Neural cell (in vitro differentiated cells): ENCODE data around the gene COL1A1. TPM values are rescaled to one million over a fixed set of nuclear protein-coding genes. Genes with fewer than 3 reads are reported as not detected.

Experiments
- H2AFZ ChIP-seq: fragments of 200-600, 300-800 bp; sonication (generic), shearing (Covaris generic); 2 replicates; pipeline ENCODE4 v1.6.0; 2014; ENCODE audit warnings: low read depth, mild to moderate bottlenecking, antibody characterized with exemption, low read length, moderate library complexity
- H3F3A ChIP-seq: fragments of 200-600 bp; shearing (Covaris generic); 2 replicates; pipeline ENCODE4 v1.6.1; 2016; ENCODE audit warnings: mild to moderate bottlenecking, moderate library complexity, mixed read lengths, antibody characterized with exemption, low read length; ENCODE audit not compliant: insufficient read depth, poor library complexity, severe bottlenecking
- H3K27ac ChIP-seq: fragments of 200-600, 300-800 bp; sonication (generic), shearing (Covaris generic); 2 replicates; pipeline ENCODE4 v1.5.1; 2014; ENCODE audit warnings: mild to moderate bottlenecking, low read length, moderate library complexity
- H3K27me3 ChIP-seq: fragments of 300-800, 200-600 bp; sonication (generic), shearing (Covaris generic); 2 replicates; pipeline ENCODE4 v1.6.0; 2014; ENCODE audit warnings: mild to moderate bottlenecking, low read depth, low read length, moderate library complexity; ENCODE audit not compliant: insufficient read depth
- H3K36me3 ChIP-seq: fragments of 300-800, 200-600 bp; sonication (generic), shearing (Covaris generic); 2 replicates; pipeline ENCODE4 v1.5.1; 2014; ENCODE audit warnings: mild to moderate bottlenecking, antibody characterized with exemption, low read length, moderate library complexity; ENCODE audit not compliant: insufficient read depth
- H3K4me2 ChIP-seq: fragments of 300-800, 200-600 bp; sonication (generic), shearing (Covaris generic); 2 replicates; pipeline ENCODE4 v1.6.0; 2014; ENCODE audit warnings: mild to moderate bottlenecking, low read length
- H3K4me3 ChIP-seq: fragments of 300-800, 200-600 bp; sonication (generic), shearing (Covaris generic); 2 replicates; pipeline ENCODE4 v1.5.1; 2014; ENCODE audit warnings: mild to moderate bottlenecking, low read length, moderate library complexity
- H3K79me2 ChIP-seq: fragments of 200-600 bp; shearing (Covaris generic); replicated peaks from 2 replicates; pipeline ENCODE4 v1.6.0; 2014; ENCODE audit warnings: mild to moderate bottlenecking, low read length, moderate library complexity; ENCODE audit not compliant: insufficient read depth
- H3K9ac ChIP-seq: fragments of 300-800, 200-600 bp; sonication (generic), shearing (Covaris generic); 2 replicates; pipeline ENCODE4 v1.6.1; 2016; ENCODE audit warnings: mild to moderate bottlenecking, low read length, mixed read lengths
- H3K9me2 ChIP-seq: fragments of 200-600 bp; shearing (Covaris generic); 2 replicates; pipeline ENCODE4 v1.6.1; 2016; ENCODE audit warnings: mild to moderate bottlenecking, low read length, mixed read lengths; ENCODE audit not compliant: insufficient read depth
- H3K9me3 ChIP-seq: fragments of 200-600, 300-800 bp; sonication (generic), shearing (Covaris generic); 2 replicates; pipeline ENCODE4 v1.6.1; 2016; ENCODE audit warnings: mild to moderate bottlenecking, mixed run types, low read length, moderate library complexity, mixed read lengths
- H4K20me1 ChIP-seq: fragments of 200-600 bp; shearing (Covaris generic); 2 replicates; pipeline ENCODE4 v1.6.1; 2016; ENCODE audit warnings: mild to moderate bottlenecking, mixed run types; ENCODE audit not compliant: insufficient read depth
- CTCF ChIP-seq: fragments of 450-650 bp; IDR thresholded peaks from 2 replicates; pipeline ENCODE4 v1.5.1; 2014; ENCODE audit warnings: antibody characterized with exemption, mild to moderate bottlenecking, moderate library complexity; ENCODE audit not compliant: poor library complexity, severe bottlenecking
- EP300 ChIP-seq: fragments of 450-650 bp; conservative IDR thresholded peaks from 2 replicates; pipeline ENCODE4 v1.6.1; 2014; ENCODE audit warnings: antibody characterized with exemption, mild to moderate bottlenecking, moderate library complexity; ENCODE audit not compliant: poor library complexity, severe bottlenecking
- EZH2 ChIP-seq: fragments of 200-600, 300-800 bp; shearing (Covaris generic), sonication (generic); IDR thresholded peaks from 2 replicates; pipeline ENCODE4 v1.6.1; 2014; ENCODE audit warnings: antibody characterized with exemption, low read length, borderline replicate concordance, mild to moderate bottlenecking; ENCODE audit not compliant: insufficient read depth, poor library complexity, severe bottlenecking
- MXI1 ChIP-seq: fragments of 450-650 bp; conservative IDR thresholded peaks from 2 replicates; pipeline ENCODE4 v1.6.1; 2014; ENCODE audit warnings: antibody characterized with exemption, mild to moderate bottlenecking; ENCODE audit not compliant: poor library complexity, severe bottlenecking
- POLR2AphosphoS5 ChIP-seq: IDR thresholded peaks from 2 replicates; pipeline ENCODE4 v1.6.1; 2012
- RAD21 ChIP-seq: fragments of 450-650 bp; conservative IDR thresholded peaks from 2 replicates; pipeline ENCODE4 v1.6.1; 2014; ENCODE audit warnings: antibody characterized with exemption, mild to moderate bottlenecking, moderate library complexity
- REST ChIP-seq: IDR thresholded peaks from 2 replicates; pipeline ENCODE4 v1.6.1; 2012; ENCODE audit warnings: borderline replicate concordance
- SMC3 ChIP-seq: fragments of 450-650 bp; conservative IDR thresholded peaks from 2 replicates; pipeline ENCODE4 v1.6.1; 2014; ENCODE audit warnings: antibody characterized with exemption, mild to moderate bottlenecking, moderate library complexity; ENCODE audit not compliant: poor library complexity
- TAF1 ChIP-seq: IDR thresholded peaks from 2 replicates; pipeline ENCODE4 v1.6.1; 2012; ENCODE audit warnings: low read depth
- polyA plus RNA-seq: library from polyadenylated mRNA; depleted of rRNA; stranded (reverse); fragments of >200 nt; gene quantifications from 2 replicates; pipeline ENCODE4 v1.2.3, GENCODE V29; 2014

Gene COL1A1
- polyA plus RNA-seq, 1 donor from 2014 or later, result 0.14 TPM

- peaks cover 42% of the 10 kb centered on the region for H3K27me3 ChIP-seq
- no peaks in the 10 kb centered on the region for H3K36me3 ChIP-seq
- no peak overlapping the region for H3K4me2 ChIP-seq
- TF ChIP-seq POLR2AphosphoS5, result no peak
- TF ChIP-seq TAF1, result no peak
- peak; percentile 100 for TF ChIP-seq CTCF
- peak; percentile 100 for TF ChIP-seq SMC3
- TF ChIP-seq RAD21, result peak; percentile 99
- no peaks in the 10 kb centered on the region for H4K20me1 ChIP-seq
- peak overlapping the region; percentile 66 for H3K4me3 ChIP-seq
- no peak overlapping the region for H3K27ac ChIP-seq
- no peaks in the 10 kb centered on the region for H3K9me3 ChIP-seq
- no peaks in the 10 kb centered on the region for H3K79me2 ChIP-seq
- no peaks in the 10 kb centered on the region for H3K9me2 ChIP-seq
- H3F3A ChIP-seq, result no peaks in the 10 kb centered on the region
- H2AFZ ChIP-seq, result peak overlapping the region; percentile 45
- H3K9ac ChIP-seq, result peak overlapping the region; percentile 26
These were observed 765 bp downstream of the COL1A1 start for GRCh38 chr17:50200457-50201275.

GRCh38 chr17:50199803-50200456 lies 1.5 kb downstream of the COL1A1 start:
- Histone ChIP-seq H3K9me3 (no peaks in the 10 kb centered on the region), H3K27ac (no peak overlapping the region), H3K27me3 (peaks cover 42% of the 10 kb centered on the region), H3K36me3 (no peaks in the 10 kb centered on the region), H3K9ac (no peak overlapping the region), H2AFZ (no peak overlapping the region), H3F3A (no peaks in the 10 kb centered on the region), H3K4me2 (no peak overlapping the region), H3K9me2 (no peaks in the 10 kb centered on the region), H4K20me1 (no peaks in the 10 kb centered on the region), H3K79me2 (no peaks in the 10 kb centered on the region), H3K4me3 (peak overlapping the region; percentile 66)
- TF ChIP-seq REST (no peak), POLR2AphosphoS5 (no peak), SMC3 (no peak), CTCF (no peak), RAD21 (no peak), EZH2 (no peak), EP300 (no peak), MXI1 (no peak), TAF1 (no peak)
